ENCODE measurements around the gene VAT1L. TPM values are rescaled to one million over a fixed set of nuclear protein-coding genes. Genes with fewer than 3 reads are reported as not detected.

VAT1L gene
- total and polyA plus RNA-seq, 2 donors (not counting 3 experiments of a cell fraction or from before 2014, with no cell fraction given): 0.46 to 1.5 TPM

DNA sequence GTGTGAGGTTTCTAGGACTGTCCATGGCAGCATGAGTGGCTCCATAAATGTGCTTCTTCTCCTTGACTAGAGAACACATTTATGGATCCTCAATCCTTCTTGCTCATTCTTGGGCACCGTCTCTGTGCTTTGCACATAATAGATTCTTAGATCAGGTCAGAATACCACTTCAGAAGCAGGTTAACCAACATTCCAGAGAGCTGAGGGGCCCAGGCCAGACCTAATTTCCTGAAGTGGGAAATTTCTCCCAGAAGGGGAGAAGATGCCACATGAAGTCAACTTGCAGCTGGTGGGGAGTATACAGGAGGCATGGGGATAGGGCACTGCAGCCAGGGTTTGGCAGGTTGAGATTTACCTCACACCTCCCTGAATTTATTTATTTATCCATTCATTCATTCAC, 24.4 kb upstream of the VAT1L start:
- no peak overlapping the region for H3K4me3 ChIP-seq (replicated peaks in 1 of 3; ENCODE audit: insufficient read depth in 1 of 3, low read depth in 1 of 3, low read length in 3 of 3)
- DNase-seq (ENCODE audit: low read depth, low spot score) (no peak), FAIRE-seq (no peak)
- H3K27ac ChIP-seq (ENCODE audit: insufficient read depth, low read depth, low read length): no peak overlapping the region
- TF ChIP-seq EZH2 (IDR thresholded peaks at IDR 0.05; ENCODE audit: borderline replicate concordance, low read depth, low read length, severe bottlenecking): no peak
- TF ChIP-seq JUN (IDR thresholded peaks at IDR 0.05; ENCODE audit: borderline replicate concordance, insufficient read depth, insufficient read length, low read depth): no peak
- TF ChIP-seq, protein P1, sequence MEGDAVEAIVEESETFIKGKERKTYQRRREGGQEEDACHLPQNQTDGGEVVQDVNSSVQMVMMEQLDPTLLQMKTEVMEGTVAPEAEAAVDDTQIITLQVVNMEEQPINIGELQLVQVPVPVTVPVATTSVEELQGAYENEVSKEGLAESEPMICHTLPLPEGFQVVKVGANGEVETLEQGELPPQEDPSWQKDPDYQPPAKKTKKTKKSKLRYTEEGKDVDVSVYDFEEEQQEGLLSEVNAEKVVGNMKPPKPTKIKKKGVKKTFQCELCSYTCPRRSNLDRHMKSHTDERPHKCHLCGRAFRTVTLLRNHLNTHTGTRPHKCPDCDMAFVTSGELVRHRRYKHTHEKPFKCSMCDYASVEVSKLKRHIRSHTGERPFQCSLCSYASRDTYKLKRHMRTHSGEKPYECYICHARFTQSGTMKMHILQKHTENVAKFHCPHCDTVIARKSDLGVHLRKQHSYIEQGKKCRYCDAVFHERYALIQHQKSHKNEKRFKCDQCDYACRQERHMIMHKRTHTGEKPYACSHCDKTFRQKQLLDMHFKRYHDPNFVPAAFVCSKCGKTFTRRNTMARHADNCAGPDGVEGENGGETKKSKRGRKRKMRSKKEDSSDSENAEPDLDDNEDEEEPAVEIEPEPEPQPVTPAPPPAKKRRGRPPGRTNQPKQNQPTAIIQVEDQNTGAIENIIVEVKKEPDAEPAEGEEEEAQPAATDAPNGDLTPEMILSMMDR (IDR thresholded peaks at IDR 0.05; ENCODE audit: extremely low read depth in 1 of 2, insufficient read depth in 1 of 2, low read depth in 1 of 2, low read length in 2 of 2): no peak
- TF ChIP-seq POLR2A (IDR thresholded peaks at IDR 0.05; ENCODE audit: low read depth, low read length): no peak
- TF ChIP-seq FOS (IDR thresholded peaks at IDR 0.05; ENCODE audit: borderline replicate concordance, insufficient read depth, low read length): no peak
- TF ChIP-seq MYC (IDR thresholded peaks at IDR 0.05; ENCODE audit: low read depth, low read length): no peak
- TF ChIP-seq GATA2 (IDR thresholded peaks at IDR 0.05; ENCODE audit: insufficient read depth, insufficient read length, low read depth, low read length): no peak
- TF ChIP-seq, protein P2, sequence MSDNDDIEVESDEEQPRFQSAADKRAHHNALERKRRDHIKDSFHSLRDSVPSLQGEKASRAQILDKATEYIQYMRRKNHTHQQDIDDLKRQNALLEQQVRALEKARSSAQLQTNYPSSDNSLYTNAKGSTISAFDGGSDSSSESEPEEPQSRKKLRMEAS (IDR thresholded peaks at IDR 0.05; ENCODE audit: insufficient read depth, insufficient read length): no peak
- no peak for TF ChIP-seq POLR2AphosphoS5 (IDR thresholded peaks at IDR 0.05; ENCODE audit: insufficient read depth, low read depth, low read length)
- no peak overlapping the region for H3K9ac ChIP-seq (replicated peaks; ENCODE audit: extremely low read depth, insufficient read depth, low read length)
- BruUV-seq (replicated peaks): no TSS peak
- H3K9me1 ChIP-seq (replicated peaks; ENCODE audit: control insufficient read depth, extremely low read depth, insufficient read depth, low read length): no peaks in the 10 kb centered on the region
- no peak overlapping the region for H3K4me2 ChIP-seq (ENCODE audit: insufficient read depth, low read length)
- no peaks in the 10 kb centered on the region for H3K79me2 ChIP-seq (ENCODE audit: control insufficient read depth, insufficient read depth, low read length)
- no peak overlapping the region for H2AFZ ChIP-seq (ENCODE audit: low read depth, low read length)
- H3K4me1 ChIP-seq (ENCODE audit: control insufficient read depth, extremely low read depth, insufficient read depth, low read length): peaks cover 10% of the 10 kb centered on the region
- dilution Hi-C loops (cut with MboI; ENCODE audit: extremely low pct_ligation_motif_present, low sequenced_read_pairs) (no loop called here), intact Hi-C loops (cut with micrococcal nuclease) (no loop called here)
- no peaks in the 10 kb centered on the region for H3K9me3 ChIP-seq (replicated peaks; ENCODE audit: control insufficient read depth, insufficient read depth, low read length)
- no peaks in the 10 kb centered on the region for H3K36me3 ChIP-seq (ENCODE audit: control insufficient read depth in 2 of 2, extremely low read depth in 1 of 2, insufficient read depth in 2 of 2, low read length in 2 of 2)
- CTCF ChIA-PET: interaction anchor here (1.6 kb wide), 1 partner anchor 17 kb away, joined by 4 read pairs; no protein-coding TSS in a partner anchor
- POLR2A ChIA-PET: no interaction called here
- H4K20me1 ChIP-seq (replicated peaks; ENCODE audit: control insufficient read depth, extremely low read depth, insufficient read depth, low read length): no peaks in the 10 kb centered on the region
- no peaks in the 10 kb centered on the region for H3K27me3 ChIP-seq (ENCODE audit: control insufficient read depth in 2 of 2, insufficient read depth in 2 of 2, low read length in 2 of 2)
